GM23338 (cell line): Measurements from ENCODE around the gene SLC16A5. TPM values are rescaled to one million over a fixed set of nuclear protein-coding genes. Genes with fewer than 3 reads are reported as not detected.

Source experiments
- ATAC-seq: fragments of 200-7000 bp; cut with Tn5 transposase; 3 replicates; pipeline ENCODE4 v1.9.1; 2020
- DNase-seq: peaks from one replicate; pipeline ENCODE4 v3.0.0-alpha.2; 2015; ENCODE audit warnings: low spot score
- H2AFZ ChIP-seq: fragments of 200-600 bp; sonication (generic); 2 replicates; pipeline ENCODE4 v1.8.0; 2016; ENCODE audit warnings: antibody characterized with exemption, mild to moderate bottlenecking, moderate library complexity
- H3F3A ChIP-seq: fragments of 200-600 bp; sonication (generic); replicated peaks from 2 replicates; pipeline ENCODE4 v1.8.0; 2017; ENCODE audit warnings: antibody characterized with exemption, mixed run types, low read depth
- H3K27ac ChIP-seq: fragments of 200-600 bp; sonication (generic); 2 replicates; pipeline ENCODE4 v1.6.1; 2016; ENCODE audit warnings: low read depth
- H3K27me3 ChIP-seq: fragments of 200-600 bp; sonication (generic); 2 replicates; pipeline ENCODE4 v1.8.0; 2016; ENCODE audit warnings: mild to moderate bottlenecking, mixed run types, moderate library complexity; ENCODE audit not compliant: insufficient read depth
- H3K36me3 ChIP-seq: fragments of 200-600 bp; sonication (generic); 2 replicates; pipeline ENCODE4 v1.8.0; 2016; ENCODE audit warnings: mild to moderate bottlenecking; ENCODE audit not compliant: insufficient read depth
- H3K4me1 ChIP-seq: fragments of 200-600 bp; sonication (generic); 2 replicates; pipeline ENCODE4 v1.8.0; 2016; ENCODE audit warnings: mild to moderate bottlenecking, moderate library complexity; ENCODE audit not compliant: insufficient read depth
- H3K4me2 ChIP-seq: fragments of 200-600 bp; sonication (generic); 2 replicates; pipeline ENCODE4 v1.7.1; 2017; ENCODE audit warnings: mixed run types
- H3K4me3 ChIP-seq: fragments of 200-600 bp; sonication (generic); 2 replicates; pipeline ENCODE4 v1.6.1; 2016; ENCODE audit warnings: mixed run types
- H3K79me2 ChIP-seq: fragments of 200-600 bp; sonication (generic); replicated peaks from 2 replicates; pipeline ENCODE4 v1.8.0; 2017; ENCODE audit warnings: mild to moderate bottlenecking; ENCODE audit not compliant: insufficient read depth
- H3K9me2 ChIP-seq: fragments of 200-600 bp; sonication (generic); 2 replicates; pipeline ENCODE4 v1.8.0; 2017; ENCODE audit not compliant: insufficient read depth
- H4K20me1 ChIP-seq: fragments of 200-600 bp; sonication (generic); replicated peaks from 2 replicates; pipeline ENCODE4 v1.8.0; 2017; ENCODE audit warnings: mild to moderate bottlenecking; ENCODE audit not compliant: insufficient read depth
- H3K27ac Mint-ChIP-seq: 2 replicates; pipeline ENCODE4 v1.8.0; 2020; ENCODE audit warnings: inconsistent platforms, mild to moderate bottlenecking, moderate library complexity, mixed read lengths
- H3K27me3 Mint-ChIP-seq: 3 replicates; pipeline ENCODE4 v1.8.0; 2022; ENCODE audit warnings: low read depth, mild to moderate bottlenecking, moderate library complexity, mixed read lengths, inconsistent platforms; ENCODE audit not compliant: insufficient read depth, poor library complexity
- H3K36me3 Mint-ChIP-seq: 3 replicates; pipeline ENCODE4 v1.8.0; 2021; ENCODE audit warnings: low read depth, mild to moderate bottlenecking, inconsistent platforms, moderate library complexity, mixed read lengths
- H3K4me1 Mint-ChIP-seq: 3 replicates; pipeline ENCODE4 v1.8.0; 2020; ENCODE audit warnings: mild to moderate bottlenecking, inconsistent platforms, mixed read lengths
- H3K4me3 Mint-ChIP-seq: 3 replicates; pipeline ENCODE4 v1.8.0; 2021; ENCODE audit warnings: moderate library complexity, mild to moderate bottlenecking, inconsistent platforms, mixed read lengths
- H3K9me3 Mint-ChIP-seq: 3 replicates; pipeline ENCODE4 v1.8.0; 2020; ENCODE audit warnings: moderate library complexity, mild to moderate bottlenecking, inconsistent platforms, mixed read lengths
- CREB1 ChIP-seq: fragments of 250-450 bp; sonication (Bioruptor Pico); IDR thresholded peaks from 2 replicates; pipeline ENCODE4 v1.5.0; 2020; ENCODE audit warnings: low read depth, mild to moderate bottlenecking, moderate library complexity
- CTCF ChIP-seq, 2 experiments: fragments of 200-600 bp in 1 of 2; sonication (generic) in 1 of 2; conservative IDR thresholded peaks; 2 replicates each; pipeline versions ENCODE4 v1.5.1 to v1.6.1; 2016 to 2017; ENCODE audit warnings: antibody characterized with exemption in 2 of 2, low read depth in 2 of 2, mild to moderate bottlenecking in 2 of 2, moderate library complexity in 1 of 2
- ETS1 ChIP-seq: IDR thresholded peaks from 2 replicates; pipeline ENCODE4 v1.6.1; 2016; ENCODE audit warnings: antibody characterized with exemption
- EZH2 ChIP-seq: fragments of 200-600 bp; sonication (generic); IDR thresholded peaks from one replicate; pipeline ENCODE4 v1.8.0; 2017; ENCODE audit warnings: antibody characterized with exemption, mild to moderate bottlenecking, low read depth; ENCODE audit not compliant: unreplicated experiment
- EZH2phosphoT487 ChIP-seq: fragments of 200-600 bp; sonication (generic); IDR thresholded peaks from one replicate; pipeline ENCODE4 v1.8.1; 2018; ENCODE audit warnings: antibody characterized with exemption; ENCODE audit not compliant: unreplicated experiment
- JUNB ChIP-seq: IDR thresholded peaks from one replicate; pipeline ENCODE4 v1.6.1; 2016; ENCODE audit warnings: antibody characterized with exemption; ENCODE audit not compliant: unreplicated experiment
- NANOG ChIP-seq: IDR thresholded peaks from 2 replicates; pipeline ENCODE4 v1.6.1; 2016; ENCODE audit warnings: antibody characterized with exemption, borderline replicate concordance
- POLR2AphosphoS5 ChIP-seq: IDR thresholded peaks from 2 replicates; pipeline ENCODE4 v1.6.1; 2016; ENCODE audit warnings: antibody characterized with exemption, low read depth
- REST ChIP-seq: IDR thresholded peaks from one replicate; pipeline ENCODE4 v1.6.1; 2018; ENCODE audit warnings: antibody characterized with exemption; ENCODE audit not compliant: unreplicated experiment
- STAT1 ChIP-seq: IDR thresholded peaks from one replicate; pipeline ENCODE4 v1.6.1; 2016; ENCODE audit warnings: antibody characterized with exemption; ENCODE audit not compliant: unreplicated experiment
- ZNF114 ChIP-seq: fragments of 250-450 bp; sonication (Bioruptor Pico); IDR thresholded peaks from 2 replicates; pipeline ENCODE4 v1.5.0; 2020; ENCODE audit warnings: mild to moderate bottlenecking, moderate library complexity
- ZNF331 ChIP-seq: fragments of 250-450 bp; sonication (Bioruptor Pico); IDR thresholded peaks from 2 replicates; pipeline ENCODE4 v1.5.0; 2020; ENCODE audit warnings: low read depth, mild to moderate bottlenecking, moderate library complexity
- ZNF462 ChIP-seq: fragments of 250-450 bp; sonication (Bioruptor Pico); IDR thresholded peaks from 2 replicates; pipeline ENCODE4 v1.5.0; 2020; ENCODE audit warnings: mild to moderate bottlenecking, moderate library complexity
- polyA plus RNA-seq: library from polyadenylated mRNA; unstranded; fragments of >200 nt; fragmentation: Nextera tagmentation; extraction: Ambion mirVana; gene quantifications from 2 replicates; pipeline ENCODE4 v1.2.1, GENCODE V29; 2016
- total RNA-seq: library from RNA; depleted of rRNA; stranded (reverse); fragments of >200 nt; shearing (Covaris generic); gene quantifications from 2 replicates; pipeline ENCODE4 v1.2.3, GENCODE V29; 2014

The SLC16A5 gene
- total and polyA plus RNA-seq, 2 experiments from 2014 or later = 7.3 to 40.0 TPM

GRCh38 chr17:75135946-75136345 is 48.2 kb downstream of the SLC16A5 start:
- Mint-ChIP-seq H3K4me1 (peaks cover 3% of the 10 kb centered on the region; the same call in 1 of the 3 replicates), H3K4me3 (no peak overlapping the region; the same call in 2 of the 3 replicates), H3K9me3 (no peaks in the 10 kb centered on the region), H3K27me3 (peaks cover 33% of the 10 kb centered on the region), H3K36me3 (peaks cover 62% of the 10 kb centered on the region), H3K27ac (peak overlapping the region; percentile 28; the same call in 1 of the 2 replicates)
- H3F3A ChIP-seq = peaks cover 83% of the 10 kb centered on the region
- peaks cover 15% of the 10 kb centered on the region; the same call in 1 of the 2 replicates for H3K79me2 ChIP-seq
- ATAC-seq (no peak), DNase-seq (no peak)
- TF ChIP-seq JUNB (no peak), ZNF462 (no peak), EZH2phosphoT487 (no peak), EZH2 (no peak), ZNF114 (CRISPR knock-in tag) (no peak), NANOG (no peak), STAT1 (no peak), POLR2AphosphoS5 (no peak), CREB1 (CRISPR knock-in tag) (no peak), ZNF331 (CRISPR knock-in tag) (no peak), ETS1 (no peak), REST (no peak), CTCF (conservative IDR thresholded peaks at IDR 0.05; ENCODE audit: low read depth in 2 of 2) (no peak)
- peak overlapping the region; percentile 92 for H3K27ac ChIP-seq
- no peak overlapping the region for H3K4me3 ChIP-seq
- H2AFZ ChIP-seq = no peak overlapping the region
- peaks cover 42% of the 10 kb centered on the region for H4K20me1 ChIP-seq
- H3K9me2 ChIP-seq = no peaks in the 10 kb centered on the region
- 0 out of 2 replicates have a peak, but pooled peaks cover 3% of the 10 kb centered on the region for H3K27me3 ChIP-seq
- H3K4me1 ChIP-seq = peaks cover 6% of the 10 kb centered on the region; the same call in 1 of the 2 replicates
- no peak overlapping the region for H3K4me2 ChIP-seq
- H3K36me3 ChIP-seq = peaks cover 40% of the 10 kb centered on the region
